Endodermal cell (in vitro differentiated cells): ENCODE measurements around the gene WNK1. TPM values are rescaled to one million over a fixed set of nuclear protein-coding genes. Genes with fewer than 3 reads are reported as not detected.

Source experiments
- DNase-seq: peaks from one replicate; pipeline ENCODE4 v3.0.0-alpha.2; 2017
- H3K27ac ChIP-seq: 2 replicates; pipeline ENCODE4 v1.5.1; 2013; ENCODE audit warnings: mild to moderate bottlenecking, low read depth, low read length, moderate library complexity
- H3K27me3 ChIP-seq: 2 replicates; pipeline ENCODE4 v1.6.1; 2013; ENCODE audit warnings: mild to moderate bottlenecking, low read length, moderate library complexity; ENCODE audit not compliant: insufficient read depth, control insufficient read depth, poor library complexity, severe bottlenecking
- H3K36me3 ChIP-seq: 2 replicates; pipeline ENCODE4 v1.7.0; 2013; ENCODE audit warnings: mild to moderate bottlenecking, low read length, moderate library complexity; ENCODE audit not compliant: control insufficient read depth, insufficient read depth
- H3K4me1 ChIP-seq: one replicate; pipeline ENCODE4 v1.7.0; 2013; ENCODE audit warnings: low read length; ENCODE audit not compliant: control insufficient read depth, insufficient read depth
- H3K4me3 ChIP-seq: 2 replicates; pipeline ENCODE4 v1.5.1; 2013; ENCODE audit warnings: mild to moderate bottlenecking, low read length, moderate library complexity
- H3K9ac ChIP-seq: 2 replicates; pipeline ENCODE4 v1.6.1; 2013; ENCODE audit warnings: mild to moderate bottlenecking, low read length, moderate library complexity; ENCODE audit not compliant: poor library complexity, severe bottlenecking; ENCODE audit errors: extremely low read depth
- H3K9me3 ChIP-seq: 2 replicates; pipeline ENCODE4 v1.6.1; 2013; ENCODE audit warnings: mild to moderate bottlenecking, low read length, moderate library complexity; ENCODE audit not compliant: control insufficient read depth
- H3K27ac Mint-ChIP-seq: 2 replicates; pipeline ENCODE4 v1.8.0; 2020; ENCODE audit warnings: mixed read lengths
- H3K27me3 Mint-ChIP-seq: 2 replicates; pipeline ENCODE4 v1.8.0; 2021; ENCODE audit warnings: mild to moderate bottlenecking, mixed read lengths; ENCODE audit not compliant: insufficient read depth
- H3K36me3 Mint-ChIP-seq: 2 replicates; pipeline ENCODE4 v1.8.0; 2020; ENCODE audit warnings: low read depth, mixed read lengths
- H3K4me1 Mint-ChIP-seq: 2 replicates; pipeline ENCODE4 v1.8.0; 2020; ENCODE audit warnings: mixed read lengths
- H3K4me3 Mint-ChIP-seq: 2 replicates; pipeline ENCODE4 v1.8.0; 2020; ENCODE audit warnings: mild to moderate bottlenecking, moderate library complexity, mixed read lengths
- H3K9me3 Mint-ChIP-seq: 2 replicates; pipeline ENCODE4 v1.8.0; 2020; ENCODE audit warnings: mild to moderate bottlenecking, mixed read lengths
- CTCF ChIP-seq: fragments of 200-600 bp; sonication (generic); conservative IDR thresholded peaks from 2 replicates; pipeline ENCODE4 v1.5.0; 2021; ENCODE audit warnings: antibody characterized with exemption, mild to moderate bottlenecking
- WGBS, 2 experiments: methylation state at CpG; one replicate each; pipeline versions ENCODE4 v1.1.5 to v1.1.7; 2013; ENCODE audit warnings: missing lambda C conversion rate in 2 of 2, mixed read lengths in 1 of 2; ENCODE audit not compliant: insufficient coverage in 1 of 2, insufficient read length in 1 of 2; 5-methylcytosine and 5-hydroxymethylcytosine counted together
- total RNA-seq, 2 donors: library from RNA; stranded (reverse); fragmentation: NEBNext Ultra II Directional in 1 of 2; extraction: Animal tissue kit (Norgen Biotek cat#: 25700) in 1 of 2; gene quantifications; 2 replicates in 1 of 2; 3 replicates in 1 of 2; pipeline ENCODE4 v1.2.1, GENCODE V29; 2021

Gene WNK1
- total RNA-seq, 2 donors from 2014 or later, result 199 to 412 TPM

- peak; percentile 33 for DNase-seq
- H3K4me1 Mint-ChIP-seq, result peaks cover 38% of the 10 kb centered on the region
- no peaks in the 10 kb centered on the region for H3K27me3 Mint-ChIP-seq
- WGBS, 2 experiments, result 87 to 90% methylated on average over 15 to 16 of the region's 16 CpGs
- H3K9ac ChIP-seq, result no peak overlapping the region
- H3K36me3 Mint-ChIP-seq, result peaks cover 81% of the 10 kb centered on the region
- H3K27ac Mint-ChIP-seq, result peak overlapping the region; percentile 45
- peaks cover 14% of the 10 kb centered on the region for H3K4me1 ChIP-seq
- H3K4me3 ChIP-seq, result no peak overlapping the region
- no peak for TF ChIP-seq CTCF
- H3K4me3 Mint-ChIP-seq, result no peak overlapping the region
- no peaks in the 10 kb centered on the region for H3K9me3 Mint-ChIP-seq
- H3K9me3 ChIP-seq, result no peaks in the 10 kb centered on the region
- H3K36me3 ChIP-seq, result peaks cover 92% of the 10 kb centered on the region
- no peaks in the 10 kb centered on the region for H3K27me3 ChIP-seq
- no peak overlapping the region for H3K27ac ChIP-seq
Measured at GRCh38 chr12:907413-908185, 155.2 kb downstream of the WNK1 start.

DNA sequence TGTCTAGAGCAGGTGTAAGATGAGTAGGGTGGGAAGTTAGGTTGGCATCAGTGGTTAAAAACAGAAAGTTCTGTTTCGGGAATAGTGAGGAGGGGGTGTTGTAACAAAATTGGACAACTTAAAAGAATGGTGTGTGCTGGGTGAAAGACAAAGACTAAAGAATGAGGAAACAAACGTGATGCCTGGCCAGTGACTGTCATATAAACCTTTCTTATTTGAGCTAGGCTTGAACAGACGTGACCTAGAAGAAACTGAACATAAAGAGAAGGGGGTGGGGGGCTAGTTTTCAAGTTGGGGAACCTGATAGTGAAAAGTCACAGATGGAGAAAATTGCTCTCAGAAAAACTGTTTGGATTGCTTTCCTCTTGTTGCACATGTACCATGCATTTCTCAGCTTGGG lies 157.5 kb downstream of the WNK1 start:
- 92 to 100% methylated on average over 3 of the region's 3 CpGs for WGBS, 2 experiments

GRCh38 chr12:910416-910815 lies 158.0 kb downstream of the WNK1 start:
- TF ChIP-seq CTCF, result no peak
- Histone ChIP-seq H3K9me3 (no peaks in the 10 kb centered on the region), H3K27ac (no peak overlapping the region), H3K36me3 (peaks cover 95% of the 10 kb centered on the region), H3K27me3 (no peaks in the 10 kb centered on the region), H3K9ac (no peak overlapping the region), H3K4me1 (peaks cover 5% of the 10 kb centered on the region), H3K4me3 (no peak overlapping the region)
- no peaks in the 10 kb centered on the region for H3K9me3 Mint-ChIP-seq
- H3K27ac Mint-ChIP-seq, result no peak overlapping the region
- DNase-seq, result no peak
- no peaks in the 10 kb centered on the region for H3K27me3 Mint-ChIP-seq
- 83 to 92% methylated on average over 1 to 4 of the region's 4 CpGs for WGBS, 2 experiments
- no peak overlapping the region for H3K4me3 Mint-ChIP-seq
- H3K4me1 Mint-ChIP-seq, result peaks cover 25% of the 10 kb centered on the region
- H3K36me3 Mint-ChIP-seq, result peaks cover 90% of the 10 kb centered on the region

More for the DNA sequence above, 157.5 kb downstream of the WNK1 start:
- H3K9me3 ChIP-seq, result no peaks in the 10 kb centered on the region
- H3K36me3 Mint-ChIP-seq, result peaks cover 88% of the 10 kb centered on the region
- H3K9ac ChIP-seq, result no peak overlapping the region
- H3K27ac Mint-ChIP-seq, result peak overlapping the region; percentile 13
- no peaks in the 10 kb centered on the region for H3K27me3 Mint-ChIP-seq
- no peaks in the 10 kb centered on the region for H3K27me3 ChIP-seq
- H3K36me3 ChIP-seq, result peaks cover 94% of the 10 kb centered on the region
- peaks cover 8% of the 10 kb centered on the region for H3K4me1 ChIP-seq
- no peak for TF ChIP-seq CTCF
- peaks cover 25% of the 10 kb centered on the region for H3K4me1 Mint-ChIP-seq
- H3K27ac ChIP-seq, result no peak overlapping the region
- H3K9me3 Mint-ChIP-seq, result no peaks in the 10 kb centered on the region
- no peak overlapping the region for H3K4me3 Mint-ChIP-seq
- no peak overlapping the region for H3K4me3 ChIP-seq
- no peak for DNase-seq
